Mesothelial cell of epicardium (in vitro differentiated cells): ENCODE measurements around the gene ARMC5. TPM values are rescaled to one million over a fixed set of nuclear protein-coding genes. Genes with fewer than 3 reads are reported as not detected.
"Not testable (repeated sequence)": the region's sequence is repeated elsewhere in the genome, so short reads cannot be mapped to it uniquely, and the experiment has no call there.

Source experiments
- DNase-seq, 2 experiments: peaks; one replicate each; pipeline ENCODE4 v3.0.0; 2021; ENCODE audit warnings: low spot score in 2 of 2; ENCODE audit not compliant: unreplicated experiment in 2 of 2
- H3K27ac Mint-ChIP-seq: 2 replicates; pipeline ENCODE4 v1.8.0; 2021; ENCODE audit warnings: mixed read lengths
- H3K27me3 Mint-ChIP-seq: 2 replicates; pipeline ENCODE4 v1.8.0; 2021; ENCODE audit warnings: low read depth, mixed read lengths
- H3K36me3 Mint-ChIP-seq: 2 replicates; pipeline ENCODE4 v1.8.0; 2021; ENCODE audit warnings: mixed read lengths
- H3K4me1 Mint-ChIP-seq: 2 replicates; pipeline ENCODE4 v1.8.0; 2021; ENCODE audit warnings: mixed read lengths
- H3K4me3 Mint-ChIP-seq: 2 replicates; pipeline ENCODE4 v1.8.0; 2021; ENCODE audit warnings: mild to moderate bottlenecking, moderate library complexity, mixed read lengths
- H3K9me3 Mint-ChIP-seq: 2 replicates; pipeline ENCODE4 v1.8.0; 2021; ENCODE audit warnings: mixed read lengths
- total RNA-seq: library from RNA; stranded (reverse); gene quantifications from 3 replicates; pipeline ENCODE4 v1.2.1, GENCODE V29; 2021
- TF ChIP-seq, protein P1 (sequence below): fragments of 200-600 bp; sonication (generic); IDR thresholded peaks from one replicate; pipeline ENCODE4 v1.5.0; 2021; ENCODE audit warnings: antibody characterized with exemption; ENCODE audit not compliant: unreplicated experiment

Gene ARMC5
- total RNA-seq, 1 donor from 2014 or later = 18.5 TPM

GRCh38 chr16:31435341-31436220, 23.7 kb upstream of the ARMC5 start:
- H3K27ac Mint-ChIP-seq = no peak overlapping the region
- TF ChIP-seq, protein P1, sequence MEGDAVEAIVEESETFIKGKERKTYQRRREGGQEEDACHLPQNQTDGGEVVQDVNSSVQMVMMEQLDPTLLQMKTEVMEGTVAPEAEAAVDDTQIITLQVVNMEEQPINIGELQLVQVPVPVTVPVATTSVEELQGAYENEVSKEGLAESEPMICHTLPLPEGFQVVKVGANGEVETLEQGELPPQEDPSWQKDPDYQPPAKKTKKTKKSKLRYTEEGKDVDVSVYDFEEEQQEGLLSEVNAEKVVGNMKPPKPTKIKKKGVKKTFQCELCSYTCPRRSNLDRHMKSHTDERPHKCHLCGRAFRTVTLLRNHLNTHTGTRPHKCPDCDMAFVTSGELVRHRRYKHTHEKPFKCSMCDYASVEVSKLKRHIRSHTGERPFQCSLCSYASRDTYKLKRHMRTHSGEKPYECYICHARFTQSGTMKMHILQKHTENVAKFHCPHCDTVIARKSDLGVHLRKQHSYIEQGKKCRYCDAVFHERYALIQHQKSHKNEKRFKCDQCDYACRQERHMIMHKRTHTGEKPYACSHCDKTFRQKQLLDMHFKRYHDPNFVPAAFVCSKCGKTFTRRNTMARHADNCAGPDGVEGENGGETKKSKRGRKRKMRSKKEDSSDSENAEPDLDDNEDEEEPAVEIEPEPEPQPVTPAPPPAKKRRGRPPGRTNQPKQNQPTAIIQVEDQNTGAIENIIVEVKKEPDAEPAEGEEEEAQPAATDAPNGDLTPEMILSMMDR = no peak
- H3K4me1 Mint-ChIP-seq = no peaks in the 10 kb centered on the region
- H3K4me3 Mint-ChIP-seq = no peak overlapping the region
- H3K9me3 Mint-ChIP-seq = no peaks in the 10 kb centered on the region
- DNase-seq = no peak
- H3K27me3 Mint-ChIP-seq = peaks cover 4% of the 10 kb centered on the region
- H3K36me3 Mint-ChIP-seq = no peaks in the 10 kb centered on the region

- no peak for DNase-seq
- H3K27ac Mint-ChIP-seq = no peak overlapping the region
- no peaks in the 10 kb centered on the region for H3K36me3 Mint-ChIP-seq
- no peaks in the 10 kb centered on the region for H3K9me3 Mint-ChIP-seq
- no peaks in the 10 kb centered on the region for H3K4me1 Mint-ChIP-seq
- TF ChIP-seq, protein P1 = no peak
- no peak overlapping the region for H3K4me3 Mint-ChIP-seq
- H3K27me3 Mint-ChIP-seq = no peaks in the 10 kb centered on the region
These were observed 22.9 kb upstream of the ARMC5 start for GRCh38 chr16:31436221-31437045.

GRCh38 chr16:31438414-31438813, 20.9 kb upstream of the ARMC5 start:
- TF ChIP-seq, protein P1 = no peak
- no peaks in the 10 kb centered on the region for H3K27me3 Mint-ChIP-seq
- no peaks in the 10 kb centered on the region for H3K36me3 Mint-ChIP-seq
- no peak for DNase-seq
- no peak overlapping the region for H3K27ac Mint-ChIP-seq
- H3K9me3 Mint-ChIP-seq = no peaks in the 10 kb centered on the region
- H3K4me3 Mint-ChIP-seq = no peak overlapping the region
- H3K4me1 Mint-ChIP-seq = peaks cover 6% of the 10 kb centered on the region

DNA sequence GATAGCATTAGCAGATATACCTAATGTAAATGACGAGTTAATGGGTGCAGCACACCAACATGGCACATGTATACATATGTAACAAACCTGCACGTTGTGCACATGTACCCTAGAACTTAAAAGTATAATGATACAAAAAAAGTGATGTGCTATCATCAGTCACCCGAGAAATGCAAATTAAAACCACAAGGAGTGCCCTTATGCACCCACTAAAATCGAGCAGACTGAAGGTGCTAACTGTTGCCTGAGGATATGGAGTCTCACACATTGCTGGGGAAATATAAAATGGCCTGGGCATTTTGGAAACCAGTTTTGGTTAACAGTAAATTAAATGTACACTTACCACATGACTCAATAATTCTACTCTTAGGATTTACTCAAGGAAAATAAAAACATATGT, 20.3 kb upstream of the ARMC5 start:
- not testable (repeated sequence) for DNase-seq, H3K4me1 Mint-ChIP-seq, H3K27ac Mint-ChIP-seq, H3K4me3 Mint-ChIP-seq, H3K9me3 Mint-ChIP-seq, H3K36me3 Mint-ChIP-seq, H3K27me3 Mint-ChIP-seq

GRCh38 chr16:31439519-31439918, 19.8 kb upstream of the ARMC5 start:
- H3K27ac Mint-ChIP-seq = no peak overlapping the region
- peaks cover 6% of the 10 kb centered on the region for H3K4me1 Mint-ChIP-seq
- H3K27me3 Mint-ChIP-seq = no peaks in the 10 kb centered on the region
- H3K4me3 Mint-ChIP-seq = no peak overlapping the region
- no peak for DNase-seq
- H3K36me3 Mint-ChIP-seq = no peaks in the 10 kb centered on the region
- H3K9me3 Mint-ChIP-seq = no peaks in the 10 kb centered on the region
- TF ChIP-seq, protein P1 = no peak
